Measurements from ENCODE around the gene TBCCD1.

DNA sequence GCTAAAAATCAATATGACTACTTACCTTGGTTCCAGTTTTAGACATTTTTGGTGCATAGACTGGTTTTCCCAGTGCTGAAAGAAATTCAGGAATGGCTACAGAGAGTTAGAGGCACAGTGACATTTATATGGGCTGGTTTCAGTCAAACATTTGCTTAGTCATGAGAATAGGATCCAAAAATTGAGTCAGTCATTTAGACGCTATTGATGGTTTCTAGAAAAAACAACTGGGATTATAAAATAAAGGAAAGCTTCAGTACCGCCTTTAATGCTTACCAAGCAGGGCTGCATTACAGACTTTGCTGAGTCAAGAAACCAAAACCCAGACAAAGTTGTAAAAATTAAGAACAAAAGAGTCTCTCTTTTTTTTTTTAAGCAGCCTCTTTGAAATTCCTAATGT, 22.9 kb downstream of the TBCCD1 start, which contains the start of gene CRYGS:
- TF ChIP-seq, protein P1, sequence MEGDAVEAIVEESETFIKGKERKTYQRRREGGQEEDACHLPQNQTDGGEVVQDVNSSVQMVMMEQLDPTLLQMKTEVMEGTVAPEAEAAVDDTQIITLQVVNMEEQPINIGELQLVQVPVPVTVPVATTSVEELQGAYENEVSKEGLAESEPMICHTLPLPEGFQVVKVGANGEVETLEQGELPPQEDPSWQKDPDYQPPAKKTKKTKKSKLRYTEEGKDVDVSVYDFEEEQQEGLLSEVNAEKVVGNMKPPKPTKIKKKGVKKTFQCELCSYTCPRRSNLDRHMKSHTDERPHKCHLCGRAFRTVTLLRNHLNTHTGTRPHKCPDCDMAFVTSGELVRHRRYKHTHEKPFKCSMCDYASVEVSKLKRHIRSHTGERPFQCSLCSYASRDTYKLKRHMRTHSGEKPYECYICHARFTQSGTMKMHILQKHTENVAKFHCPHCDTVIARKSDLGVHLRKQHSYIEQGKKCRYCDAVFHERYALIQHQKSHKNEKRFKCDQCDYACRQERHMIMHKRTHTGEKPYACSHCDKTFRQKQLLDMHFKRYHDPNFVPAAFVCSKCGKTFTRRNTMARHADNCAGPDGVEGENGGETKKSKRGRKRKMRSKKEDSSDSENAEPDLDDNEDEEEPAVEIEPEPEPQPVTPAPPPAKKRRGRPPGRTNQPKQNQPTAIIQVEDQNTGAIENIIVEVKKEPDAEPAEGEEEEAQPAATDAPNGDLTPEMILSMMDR (IDR thresholded peaks at IDR 0.05; ENCODE audit: control extremely low read depth in 1 of 3, insufficient read depth in 1 of 3, low read depth in 1 of 3, low read length in 3 of 3), result no peak
- no peak for TF ChIP-seq EZH2 (IDR thresholded peaks at IDR 0.05; ENCODE audit: low read depth, low read length, severe bottlenecking)
- no peak for TF ChIP-seq JUN (IDR thresholded peaks at IDR 0.05; ENCODE audit: low read depth, low read length)
- TF ChIP-seq EP300 (IDR thresholded peaks at IDR 0.05; ENCODE audit: borderline replicate concordance in 1 of 2, low read depth in 2 of 2, low read length in 2 of 2), result no peak
